ENCODE results near the gene SOHLH1. TPM values are rescaled to one million over a fixed set of nuclear protein-coding genes. Genes with fewer than 3 reads are reported as not detected.
"Not testable (repeated sequence)": the region's sequence is repeated elsewhere in the genome, so short reads cannot be mapped to it uniquely, and the experiment has no call there.

The SOHLH1 gene
- total and polyA plus RNA-seq, 10 donors = 0.07 to 0.10 TPM; not detected in 8

DNA sequence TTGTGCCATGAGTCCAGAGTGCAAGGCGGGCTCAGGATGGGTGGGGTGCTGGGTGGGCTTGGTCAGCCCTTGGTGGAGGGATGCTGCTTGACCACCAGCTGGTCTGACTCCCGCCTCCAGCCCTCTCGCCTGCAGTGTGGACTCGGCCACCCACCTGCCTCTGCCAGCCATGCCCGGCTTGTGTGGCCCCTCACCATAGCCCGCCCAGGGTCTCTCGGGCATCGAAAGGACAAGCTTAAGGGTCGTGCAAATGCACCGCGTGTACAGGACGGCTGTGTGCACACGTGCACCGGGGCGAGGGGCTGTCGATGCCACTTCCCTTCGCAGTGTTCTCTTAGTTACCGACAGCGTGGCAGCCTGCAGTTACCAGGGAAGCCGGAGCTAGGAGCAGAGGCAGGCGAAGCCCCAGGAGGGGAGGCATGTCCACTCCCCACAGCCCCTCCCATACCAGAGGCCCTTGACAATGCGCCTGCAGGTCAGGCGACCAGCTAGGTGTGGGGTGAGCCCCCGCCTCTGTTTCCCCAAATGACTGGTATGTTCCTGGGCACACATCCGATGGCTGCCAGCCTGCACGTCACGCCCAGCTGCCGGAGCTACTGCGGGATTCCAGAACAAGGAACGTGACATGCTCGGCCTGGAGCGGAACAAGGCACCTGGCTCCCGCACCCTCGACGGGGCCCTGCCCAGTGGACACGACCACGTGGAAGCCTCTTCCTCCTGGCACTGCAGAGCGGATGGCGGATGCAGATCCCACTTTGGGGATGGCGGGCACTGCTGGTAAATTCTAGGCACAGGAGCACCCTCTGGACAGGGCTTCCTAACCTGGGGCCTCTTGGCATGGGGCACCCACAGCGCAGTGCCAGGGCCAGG is 28.3 kb downstream of the SOHLH1 start:
- Histone ChIP-seq H3K9me3 (peaks cover 0 to 13% (median 0%) of the 10 kb centered on the region in 8 donors), H3K27ac (no peak overlapping the region), H3K4me3 (no peak overlapping the region), H3K27me3 (replicated peaks in 1 of 7) (peaks cover 0 to 51% (median 0%) of the 10 kb centered on the region in 7 donors), H3K36me3 (no peaks in the 10 kb centered on the region), H3K4me1 (no peaks in the 10 kb centered on the region)
- DNase-seq = peak; percentile 63
- 86 to 92% (median 87%) methylated on average over 34 to 41 of the region's 41 CpGs for WGBS, 5 donors
- TF ChIP-seq POLR2AphosphoS5 (IDR thresholded peaks at IDR 0.05) (no peak), POLR2A (IDR thresholded peaks at IDR 0.05) (no peak)
- TF ChIP-seq, protein P1, sequence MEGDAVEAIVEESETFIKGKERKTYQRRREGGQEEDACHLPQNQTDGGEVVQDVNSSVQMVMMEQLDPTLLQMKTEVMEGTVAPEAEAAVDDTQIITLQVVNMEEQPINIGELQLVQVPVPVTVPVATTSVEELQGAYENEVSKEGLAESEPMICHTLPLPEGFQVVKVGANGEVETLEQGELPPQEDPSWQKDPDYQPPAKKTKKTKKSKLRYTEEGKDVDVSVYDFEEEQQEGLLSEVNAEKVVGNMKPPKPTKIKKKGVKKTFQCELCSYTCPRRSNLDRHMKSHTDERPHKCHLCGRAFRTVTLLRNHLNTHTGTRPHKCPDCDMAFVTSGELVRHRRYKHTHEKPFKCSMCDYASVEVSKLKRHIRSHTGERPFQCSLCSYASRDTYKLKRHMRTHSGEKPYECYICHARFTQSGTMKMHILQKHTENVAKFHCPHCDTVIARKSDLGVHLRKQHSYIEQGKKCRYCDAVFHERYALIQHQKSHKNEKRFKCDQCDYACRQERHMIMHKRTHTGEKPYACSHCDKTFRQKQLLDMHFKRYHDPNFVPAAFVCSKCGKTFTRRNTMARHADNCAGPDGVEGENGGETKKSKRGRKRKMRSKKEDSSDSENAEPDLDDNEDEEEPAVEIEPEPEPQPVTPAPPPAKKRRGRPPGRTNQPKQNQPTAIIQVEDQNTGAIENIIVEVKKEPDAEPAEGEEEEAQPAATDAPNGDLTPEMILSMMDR (IDR thresholded peaks at IDR 0.05 in 8 of 11, conservative IDR thresholded peaks at IDR 0.05 in 3 of 11) = no peak
- intact Hi-C loops (cut with DNase I; ENCODE audit: low total_unique reads) = no loop called here

DNA sequence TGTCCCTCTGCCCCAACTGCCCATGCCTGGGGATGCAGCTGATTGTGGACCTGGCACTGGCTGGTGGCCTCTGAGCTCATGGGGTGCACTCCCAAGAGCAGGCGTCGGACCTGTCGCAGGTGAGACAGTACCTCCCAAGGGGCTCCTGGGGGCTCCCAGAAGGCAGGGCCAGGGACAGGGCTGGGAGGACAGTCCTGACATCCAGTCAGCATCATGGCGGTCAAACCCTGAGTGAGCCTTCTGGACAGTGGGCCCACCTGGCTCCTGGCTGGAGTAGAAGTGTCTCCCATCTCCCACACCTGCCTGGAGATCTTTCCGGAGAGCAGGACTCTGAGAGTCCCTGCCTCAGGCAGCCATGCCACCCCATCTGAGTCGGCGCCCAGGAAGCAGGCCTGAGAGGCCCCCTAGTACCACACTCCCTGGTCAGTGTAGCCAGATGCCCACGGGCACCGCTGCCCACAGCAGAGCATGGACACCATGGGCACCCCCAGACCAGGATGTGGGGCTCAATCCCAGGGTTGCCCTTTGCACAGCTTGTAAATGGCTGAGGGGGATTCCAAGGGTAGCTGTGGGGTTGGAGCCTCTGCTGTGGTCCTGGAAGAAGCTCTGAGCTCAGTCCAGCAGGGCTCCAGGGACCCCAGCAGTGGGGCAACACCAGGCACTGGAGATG is 29.5 kb downstream of the SOHLH1 start:
- Histone ChIP-seq H3K9me3 (peaks cover 0 to 13% (median 0%) of the 10 kb centered on the region in 8 donors), H3K36me3 (no peaks in the 10 kb centered on the region), H3K4me3 (no peak overlapping the region), H3K27me3 (replicated peaks in 1 of 7) (peaks cover 0 to 63% (median 0%) of the 10 kb centered on the region in 7 donors), H3K27ac (no peak overlapping the region), H3K4me1 (no peaks in the 10 kb centered on the region)
- peak; percentile 60 for DNase-seq
- WGBS, 5 donors = 88 to 100% (median 92%) methylated on average over 3 to 9 of the region's 9 CpGs
- intact Hi-C loops (cut with DNase I; ENCODE audit: low total_unique reads) = no loop called here
- TF ChIP-seq, protein P1 (IDR thresholded peaks at IDR 0.05 in 8 of 11, conservative IDR thresholded peaks at IDR 0.05 in 3 of 11) = no peak
- TF ChIP-seq POLR2AphosphoS5 (IDR thresholded peaks at IDR 0.05) (no peak), POLR2A (IDR thresholded peaks at IDR 0.05) (no peak)

DNA sequence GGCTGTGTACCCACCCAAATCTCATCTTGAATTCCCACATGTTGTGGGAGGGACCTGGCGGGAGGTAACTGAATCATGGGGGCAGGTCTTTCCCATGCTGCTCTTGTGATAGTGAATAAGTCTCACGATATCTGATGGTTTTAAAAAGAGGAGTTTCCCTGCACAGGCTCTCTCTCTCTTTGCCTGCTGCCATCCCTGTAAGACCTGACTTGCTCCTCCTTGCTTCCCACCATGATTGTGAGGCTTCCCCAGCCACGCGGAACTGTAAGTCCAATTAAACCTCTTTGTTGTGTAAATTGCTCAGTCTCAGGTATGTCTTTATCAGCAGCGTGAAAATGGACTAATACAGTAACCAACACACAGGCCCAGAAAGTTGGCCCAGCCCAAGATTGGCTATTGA is 30.3 kb downstream of the SOHLH1 start:
- 82 to 96% (median 89%) methylated on average over 5 of the region's 5 CpGs for whole genome bisulfite sequencing, 5 donors
- H3K4me1 ChIP-seq; intact Hi-C loops (cut with DNase I; ENCODE audit: low total_unique reads); H3K4me3 ChIP-seq; H3K27ac ChIP-seq; H3K36me3 ChIP-seq: not testable (repeated sequence)
- peak; percentile 4 for DNase-seq
- peaks cover 0 to 13% (median 0%) of the 10 kb centered on the region in 8 donors for H3K9me3 ChIP-seq
- peaks cover 0 to 65% (median 0%) of the 10 kb centered on the region in 7 donors for H3K27me3 ChIP-seq (replicated peaks in 1 of 7)

DNA sequence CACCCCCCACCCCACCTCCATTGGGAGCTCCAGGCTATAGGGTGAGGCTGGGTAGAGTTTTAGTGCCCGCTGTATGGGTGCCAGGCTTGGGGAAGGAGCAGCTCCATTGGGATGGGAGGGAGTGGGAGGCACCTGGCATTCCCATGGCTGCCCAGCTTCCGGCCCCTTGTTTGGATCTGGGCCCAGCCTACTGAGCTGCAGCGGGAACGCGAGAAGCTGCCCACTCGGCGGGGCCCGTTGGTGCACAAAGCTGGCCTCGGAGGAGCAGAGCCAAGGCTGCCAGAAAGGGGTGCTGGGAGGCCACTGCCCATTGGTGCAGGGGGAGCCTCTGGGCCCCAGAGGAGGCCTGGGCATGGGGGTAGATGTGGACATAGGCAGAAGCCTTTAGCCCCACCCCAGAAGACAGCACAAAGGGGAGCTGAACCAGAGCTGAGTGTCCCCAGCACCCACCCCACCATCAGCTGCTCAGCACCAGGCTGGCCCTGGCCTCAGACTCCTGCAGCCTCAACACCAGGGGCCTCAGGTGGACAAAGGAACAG is 31.7 kb downstream of the SOHLH1 start:
- intact Hi-C loops (cut with DNase I; ENCODE audit: low total_unique reads) = no loop called here
- H3K36me3 ChIP-seq = no peaks in the 10 kb centered on the region
- TF ChIP-seq, protein P1 (IDR thresholded peaks at IDR 0.05 in 8 of 11, conservative IDR thresholded peaks at IDR 0.05 in 3 of 11) = no peak
- TF ChIP-seq POLR2A (IDR thresholded peaks at IDR 0.05) (no peak), POLR2AphosphoS5 (IDR thresholded peaks at IDR 0.05) (no peak)
- peaks cover 0 to 13% (median 0%) of the 10 kb centered on the region in 8 donors for H3K9me3 ChIP-seq
- H3K4me3 ChIP-seq = no peak overlapping the region
- H3K27ac ChIP-seq = no peak overlapping the region
- WGBS, 5 donors = 73 to 95% (median 83%) methylated on average over 4 to 9 of the region's 9 CpGs
- H3K27me3 ChIP-seq (replicated peaks in 1 of 7) = peaks cover 0 to 64% (median 0%) of the 10 kb centered on the region in 7 donors
- no peaks in the 10 kb centered on the region for H3K4me1 ChIP-seq
- DNase-seq = peak; percentile 45

Data from spleen (tissue), 11 donors.